RWPE2 (cell line): ENCODE measurements around the gene LIMK1.
A peak's percentile ranks its signal among the peaks of the same experiment; 100 is the strongest.

Experiments
- ATAC-seq: fragments of 200-7000 bp; cut with Tn5 transposase; 3 replicates; pipeline ENCODE4 v1.9.1; 2021; ENCODE audit warnings: low read depth
- DNase-seq: peaks from one replicate; pipeline ENCODE4 v3.0.0-alpha.2; 2020; ENCODE audit warnings: low spot score
- H3K27ac ChIP-seq: fragments of 450-650 bp; 2 replicates; pipeline ENCODE4 v1.5.1; 2017; ENCODE audit warnings: mild to moderate bottlenecking; ENCODE audit not compliant: poor library complexity, severe bottlenecking
- H3K27me3 ChIP-seq: fragments of 250-450 bp; sonication (Bioruptor Pico); 2 replicates; pipeline ENCODE4 v1.5.1; 2021; ENCODE audit warnings: mild to moderate bottlenecking, moderate library complexity; ENCODE audit not compliant: insufficient read depth, poor library complexity, severe bottlenecking
- H3K36me3 ChIP-seq: fragments of 250-450 bp; sonication (Bioruptor Pico); 2 replicates; pipeline ENCODE4 v1.5.1; 2020; ENCODE audit warnings: low read depth, mild to moderate bottlenecking, moderate library complexity
- H3K4me1 ChIP-seq: fragments of 250-450 bp; sonication (Bioruptor Pico); 2 replicates; pipeline ENCODE4 v1.5.1; 2021; ENCODE audit warnings: mild to moderate bottlenecking, moderate library complexity; ENCODE audit not compliant: insufficient read depth, poor library complexity, severe bottlenecking
- H3K4me3 ChIP-seq: fragments of 250-450 bp; sonication (Bioruptor Pico); 2 replicates; pipeline ENCODE4 v1.5.1; 2021; ENCODE audit warnings: mild to moderate bottlenecking, moderate library complexity; ENCODE audit not compliant: severe bottlenecking
- H3K9me3 ChIP-seq: fragments of 250-450 bp; sonication (Bioruptor Pico); 2 replicates; pipeline ENCODE4 v1.5.1; 2021; ENCODE audit warnings: mild to moderate bottlenecking, moderate library complexity; ENCODE audit not compliant: severe bottlenecking
- TF ChIP-seq, protein P1 (sequence below): fragments of 450-650 bp; IDR thresholded peaks from one replicate; pipeline ENCODE4 v1.5.1; 2017; ENCODE audit warnings: mild to moderate bottlenecking, moderate library complexity; ENCODE audit not compliant: poor library complexity, severe bottlenecking

The LIMK1 gene

DNA sequence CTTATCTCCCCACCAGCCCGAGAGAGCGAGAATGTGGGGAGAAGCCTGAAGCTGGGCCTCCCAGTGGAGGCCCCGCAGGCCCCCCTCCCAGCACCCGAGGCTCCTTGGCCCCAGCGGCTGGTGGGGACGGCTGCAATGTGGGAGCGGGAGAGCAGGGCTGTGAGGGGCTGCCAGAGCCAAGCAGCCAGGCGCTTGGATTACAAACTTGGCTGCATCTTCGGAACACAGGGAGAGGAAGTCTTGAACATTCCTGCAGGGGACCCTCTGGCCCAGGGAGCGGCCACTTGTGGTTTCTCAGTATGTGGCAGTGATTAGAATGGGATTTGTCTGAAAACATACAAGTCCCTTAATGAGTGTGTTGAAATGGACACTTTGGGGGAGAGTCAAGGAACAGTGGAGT lies 32.4 kb upstream of the LIMK1 start:
- TF ChIP-seq, protein P1, sequence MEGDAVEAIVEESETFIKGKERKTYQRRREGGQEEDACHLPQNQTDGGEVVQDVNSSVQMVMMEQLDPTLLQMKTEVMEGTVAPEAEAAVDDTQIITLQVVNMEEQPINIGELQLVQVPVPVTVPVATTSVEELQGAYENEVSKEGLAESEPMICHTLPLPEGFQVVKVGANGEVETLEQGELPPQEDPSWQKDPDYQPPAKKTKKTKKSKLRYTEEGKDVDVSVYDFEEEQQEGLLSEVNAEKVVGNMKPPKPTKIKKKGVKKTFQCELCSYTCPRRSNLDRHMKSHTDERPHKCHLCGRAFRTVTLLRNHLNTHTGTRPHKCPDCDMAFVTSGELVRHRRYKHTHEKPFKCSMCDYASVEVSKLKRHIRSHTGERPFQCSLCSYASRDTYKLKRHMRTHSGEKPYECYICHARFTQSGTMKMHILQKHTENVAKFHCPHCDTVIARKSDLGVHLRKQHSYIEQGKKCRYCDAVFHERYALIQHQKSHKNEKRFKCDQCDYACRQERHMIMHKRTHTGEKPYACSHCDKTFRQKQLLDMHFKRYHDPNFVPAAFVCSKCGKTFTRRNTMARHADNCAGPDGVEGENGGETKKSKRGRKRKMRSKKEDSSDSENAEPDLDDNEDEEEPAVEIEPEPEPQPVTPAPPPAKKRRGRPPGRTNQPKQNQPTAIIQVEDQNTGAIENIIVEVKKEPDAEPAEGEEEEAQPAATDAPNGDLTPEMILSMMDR = no peak
- no peak overlapping the region for H3K4me3 ChIP-seq

DNA sequence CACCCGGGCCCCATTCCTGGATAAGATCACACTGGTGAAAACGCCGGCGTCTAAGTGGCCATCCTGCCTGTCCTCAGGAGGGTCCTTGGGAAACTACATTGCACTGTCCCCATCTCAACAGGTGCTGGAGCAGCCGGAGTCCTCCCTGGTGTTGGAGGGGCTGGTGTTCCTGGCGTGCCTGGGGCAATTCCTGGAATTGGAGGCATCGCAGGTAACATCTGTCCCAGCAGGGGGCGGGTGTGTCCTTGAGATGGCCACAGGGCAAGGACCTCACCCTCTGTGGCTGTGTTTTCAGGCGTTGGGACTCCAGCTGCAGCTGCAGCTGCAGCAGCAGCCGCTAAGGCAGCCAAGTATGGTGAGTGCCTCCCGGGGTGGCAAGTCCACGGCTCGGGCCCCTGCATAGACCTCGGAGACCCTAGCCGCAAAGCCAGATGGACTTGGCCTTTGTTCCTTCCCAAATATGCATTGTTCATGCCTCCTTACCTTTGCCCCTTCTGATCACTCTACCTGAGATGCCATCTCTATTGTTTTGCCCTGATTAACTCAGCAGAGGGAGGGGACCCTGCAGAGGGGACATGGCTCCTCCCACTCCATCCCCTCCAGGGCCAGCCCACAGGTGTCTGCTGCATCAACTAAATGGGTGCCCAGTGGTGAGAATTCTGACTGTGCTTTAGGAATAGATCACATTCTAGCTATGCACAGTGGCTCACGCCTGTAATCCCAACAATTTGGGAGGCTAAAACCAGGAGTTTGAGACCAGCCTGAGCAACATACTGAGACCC lies 31.8 kb upstream of the LIMK1 start:
- no peaks in the 10 kb centered on the region for H3K36me3 ChIP-seq
- no peaks in the 10 kb centered on the region for H3K9me3 ChIP-seq
- TF ChIP-seq, protein P1 = peak; percentile 65
- DNase-seq = no peak
- peak; percentile 77 for ATAC-seq
- no peak overlapping the region for H3K4me3 ChIP-seq
- no peak overlapping the region for H3K27ac ChIP-seq
- H3K4me1 ChIP-seq = no peaks in the 10 kb centered on the region
- no peaks in the 10 kb centered on the region for H3K27me3 ChIP-seq

More for the DNA sequence above, 32.4 kb upstream of the LIMK1 start:
- ATAC-seq (no peak), DNase-seq (no peak)
- H3K27ac ChIP-seq = no peak overlapping the region
- no peaks in the 10 kb centered on the region for H3K4me1 ChIP-seq
- H3K36me3 ChIP-seq = no peaks in the 10 kb centered on the region
- H3K27me3 ChIP-seq = no peaks in the 10 kb centered on the region
- no peaks in the 10 kb centered on the region for H3K9me3 ChIP-seq

DNA sequence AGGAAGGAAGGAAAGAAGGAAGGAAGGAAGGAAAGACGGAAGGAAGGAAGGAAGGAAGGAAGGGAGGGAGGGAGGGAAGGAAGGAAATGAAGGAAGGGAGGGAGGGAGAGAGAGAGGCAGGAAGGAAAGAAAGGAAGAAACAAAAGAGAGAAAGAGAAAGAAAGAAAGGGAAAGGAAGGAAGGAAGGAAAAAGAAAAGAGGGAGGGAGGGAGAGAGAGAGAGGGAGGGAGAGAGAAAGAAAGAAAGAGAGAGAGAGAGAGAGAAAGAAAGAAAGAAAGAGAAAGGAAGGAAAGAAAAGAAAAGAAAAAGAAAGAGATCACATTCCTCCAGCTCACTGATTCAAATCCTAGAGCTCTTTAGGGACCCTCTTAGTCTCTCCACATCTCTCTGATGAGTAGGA lies 31.0 kb upstream of the LIMK1 start:
- DNase-seq (no peak), ATAC-seq (no peak)
- Histone ChIP-seq H3K27me3 (no peaks in the 10 kb centered on the region), H3K27ac (no peak overlapping the region), H3K4me3 (no peak overlapping the region), H3K4me1 (no peaks in the 10 kb centered on the region), H3K9me3 (no peaks in the 10 kb centered on the region), H3K36me3 (no peaks in the 10 kb centered on the region)
- TF ChIP-seq, protein P1 = no peak

DNA sequence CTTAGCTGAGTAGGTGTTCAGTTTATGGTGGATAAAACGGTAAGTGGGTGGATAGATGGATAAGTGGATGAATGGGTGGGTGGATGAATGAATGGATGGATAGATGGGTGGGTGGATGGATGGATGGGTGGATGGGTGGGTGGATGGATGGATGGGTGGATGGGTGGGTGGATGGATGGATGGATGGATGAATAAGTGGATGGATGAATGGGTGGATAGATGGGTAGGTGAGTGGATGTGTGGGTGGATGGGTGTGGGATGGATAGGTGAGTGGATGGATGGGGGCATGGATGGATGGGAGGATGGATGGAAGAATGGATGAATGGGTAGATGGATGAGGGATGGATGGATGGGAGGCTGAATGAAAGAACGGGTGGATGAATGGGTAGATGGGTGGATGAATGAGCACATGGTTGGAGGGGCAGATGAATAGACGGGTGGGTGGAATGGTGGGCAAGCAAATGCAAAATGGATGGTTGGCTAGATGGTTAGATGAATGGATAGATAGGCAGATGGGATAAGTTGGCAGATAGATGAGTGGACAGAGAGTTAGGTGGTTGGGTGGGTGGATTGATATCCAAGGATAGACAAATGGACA lies 29.9 kb upstream of the LIMK1 start:
- H3K9me3 ChIP-seq = no peaks in the 10 kb centered on the region
- no peaks in the 10 kb centered on the region for H3K36me3 ChIP-seq
- TF ChIP-seq, protein P1 = no peak
- ATAC-seq (no peak), DNase-seq (no peak)
- no peaks in the 10 kb centered on the region for H3K27me3 ChIP-seq
- no peak overlapping the region for H3K4me3 ChIP-seq
- no peaks in the 10 kb centered on the region for H3K4me1 ChIP-seq
- H3K27ac ChIP-seq = no peak overlapping the region
